Astrocyte (in vitro differentiated cells and primary cell): ENCODE measurements around the gene ROBO2. TPM values are rescaled to one million over a fixed set of nuclear protein-coding genes. Genes with fewer than 3 reads are reported as not detected.

Source experiments
- DNase-seq: peaks from one replicate; pipeline ENCODE4 v3.0.0-alpha.2; 2010; ENCODE audit warnings: low read depth
- FAIRE-seq: peaks from 2 replicates; lab custom pipeline; 2011; peaks lifted over from hg19 to GRCh38; lab: Jason Lieb, UNC
- H2AFZ ChIP-seq: 2 replicates; pipeline ENCODE4 v1.6.0; 2012; ENCODE audit warnings: low read depth, low read length, inconsistent platforms
- H3K27ac ChIP-seq: 2 replicates; pipeline ENCODE4 v1.5.1; 2011; ENCODE audit warnings: low read depth, low read length, inconsistent platforms
- H3K27me3 ChIP-seq: 2 replicates; pipeline ENCODE4 v1.6.0; 2011; ENCODE audit warnings: low read length, inconsistent platforms; ENCODE audit not compliant: insufficient read depth
- H3K36me3 ChIP-seq: 2 replicates; pipeline ENCODE4 v1.5.1; 2011; ENCODE audit warnings: low read length, inconsistent platforms; ENCODE audit not compliant: insufficient read depth
- H3K4me1 ChIP-seq: 2 replicates; pipeline ENCODE4 v1.5.1; 2011; ENCODE audit warnings: low read length, inconsistent platforms; ENCODE audit not compliant: insufficient read depth
- H3K4me2 ChIP-seq: 2 replicates; pipeline ENCODE4 v1.6.0; 2012; ENCODE audit warnings: low read length, inconsistent platforms
- H3K4me3 ChIP-seq: 2 replicates; pipeline ENCODE4 v1.5.1; 2011; ENCODE audit warnings: low read depth, mild to moderate bottlenecking, low read length, inconsistent platforms; ENCODE audit not compliant: insufficient read depth
- H3K79me2 ChIP-seq: 2 replicates; pipeline ENCODE4 v1.6.0; 2012; ENCODE audit warnings: mild to moderate bottlenecking, low read length, inconsistent platforms; ENCODE audit not compliant: insufficient read depth
- H3K9ac ChIP-seq: 2 replicates; pipeline ENCODE4 v1.6.0; 2012; ENCODE audit warnings: mild to moderate bottlenecking, low read length, inconsistent platforms
- H3K9me3 ChIP-seq: 2 replicates; pipeline ENCODE4 v1.5.1; 2012; ENCODE audit warnings: low read depth, mild to moderate bottlenecking, low read length, inconsistent platforms; ENCODE audit not compliant: insufficient read depth
- H4K20me1 ChIP-seq: 2 replicates; pipeline ENCODE4 v1.6.0; 2012; ENCODE audit warnings: low read length, inconsistent platforms; ENCODE audit not compliant: insufficient read depth
- H3K27ac Mint-ChIP-seq: one replicate; pipeline ENCODE4 v1.8.0; 2021; ENCODE audit warnings: mild to moderate bottlenecking, mixed read lengths; ENCODE audit not compliant: unreplicated experiment
- H3K27me3 Mint-ChIP-seq: one replicate; pipeline ENCODE4 v1.8.0; 2021; ENCODE audit warnings: low read depth, mixed read lengths; ENCODE audit not compliant: unreplicated experiment
- H3K36me3 Mint-ChIP-seq: one replicate; pipeline ENCODE4 v1.8.0; 2021; ENCODE audit warnings: low read depth, mixed read lengths; ENCODE audit not compliant: unreplicated experiment
- H3K4me1 Mint-ChIP-seq: one replicate; pipeline ENCODE4 v1.8.0; 2021; ENCODE audit warnings: low read depth, mixed read lengths; ENCODE audit not compliant: unreplicated experiment
- H3K4me3 Mint-ChIP-seq: one replicate; pipeline ENCODE4 v1.8.0; 2021; ENCODE audit warnings: mild to moderate bottlenecking, moderate library complexity, mixed read lengths; ENCODE audit not compliant: unreplicated experiment
- H3K9me3 Mint-ChIP-seq: one replicate; pipeline ENCODE4 v1.8.0; 2021; ENCODE audit warnings: mild to moderate bottlenecking, mixed read lengths; ENCODE audit not compliant: unreplicated experiment
- EZH2 ChIP-seq: IDR thresholded peaks from 2 replicates; pipeline ENCODE4 v1.6.1; 2012; ENCODE audit warnings: mild to moderate bottlenecking, low read length, inconsistent platforms; ENCODE audit not compliant: insufficient read depth
- total RNA-seq: library from RNA; stranded (reverse); gene quantifications from 2 replicates; pipeline ENCODE4 v1.2.1, GENCODE V29; 2021
- TF ChIP-seq, protein P1 (sequence below): IDR thresholded peaks from 2 replicates; pipeline ENCODE4 v1.5.1; 2011; ENCODE audit warnings: low read depth, mild to moderate bottlenecking, inconsistent platforms, low read length, moderate library complexity; ENCODE audit not compliant: insufficient read depth

Gene ROBO2
- total RNA-seq, 1 donor from 2014 or later, result 1.4 TPM

DNA sequence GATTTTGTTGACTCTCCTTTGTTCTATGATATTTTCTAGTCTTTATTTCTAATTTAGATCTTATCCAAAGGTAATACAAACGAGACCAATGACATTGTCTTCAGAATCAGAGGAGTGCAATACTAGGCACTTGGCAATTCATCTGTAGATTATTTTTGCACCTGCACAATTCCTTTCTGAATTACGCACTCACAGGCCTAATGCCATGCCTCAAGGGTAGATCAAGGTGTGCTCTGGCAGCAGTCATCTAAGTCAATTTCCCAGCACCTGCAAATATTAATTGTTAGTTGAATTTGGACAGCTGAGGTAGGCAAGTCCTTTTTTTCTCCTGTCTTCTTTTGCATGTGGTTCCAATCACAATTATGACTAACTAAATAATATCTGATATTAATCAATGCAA lies 653.2 kb downstream of the ROBO2 start:
- Mint-ChIP-seq H3K27me3 (no peaks in the 10 kb centered on the region), H3K4me1 (no peaks in the 10 kb centered on the region), H3K36me3 (peaks cover 1% of the 10 kb centered on the region), H3K27ac (no peak overlapping the region), H3K4me3 (no peak overlapping the region), H3K9me3 (peaks cover 1% of the 10 kb centered on the region)
- no peak overlapping the region for H2AFZ ChIP-seq
- H3K79me2 ChIP-seq, result no peaks in the 10 kb centered on the region
- no peak overlapping the region for H3K4me3 ChIP-seq
- no peak for DNase-seq
- no peak overlapping the region for H3K4me2 ChIP-seq
- no peaks in the 10 kb centered on the region for H3K9me3 ChIP-seq
- FAIRE-seq, result no peak
- no peak for TF ChIP-seq EZH2
- TF ChIP-seq, protein P1, sequence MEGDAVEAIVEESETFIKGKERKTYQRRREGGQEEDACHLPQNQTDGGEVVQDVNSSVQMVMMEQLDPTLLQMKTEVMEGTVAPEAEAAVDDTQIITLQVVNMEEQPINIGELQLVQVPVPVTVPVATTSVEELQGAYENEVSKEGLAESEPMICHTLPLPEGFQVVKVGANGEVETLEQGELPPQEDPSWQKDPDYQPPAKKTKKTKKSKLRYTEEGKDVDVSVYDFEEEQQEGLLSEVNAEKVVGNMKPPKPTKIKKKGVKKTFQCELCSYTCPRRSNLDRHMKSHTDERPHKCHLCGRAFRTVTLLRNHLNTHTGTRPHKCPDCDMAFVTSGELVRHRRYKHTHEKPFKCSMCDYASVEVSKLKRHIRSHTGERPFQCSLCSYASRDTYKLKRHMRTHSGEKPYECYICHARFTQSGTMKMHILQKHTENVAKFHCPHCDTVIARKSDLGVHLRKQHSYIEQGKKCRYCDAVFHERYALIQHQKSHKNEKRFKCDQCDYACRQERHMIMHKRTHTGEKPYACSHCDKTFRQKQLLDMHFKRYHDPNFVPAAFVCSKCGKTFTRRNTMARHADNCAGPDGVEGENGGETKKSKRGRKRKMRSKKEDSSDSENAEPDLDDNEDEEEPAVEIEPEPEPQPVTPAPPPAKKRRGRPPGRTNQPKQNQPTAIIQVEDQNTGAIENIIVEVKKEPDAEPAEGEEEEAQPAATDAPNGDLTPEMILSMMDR, result no peak
- H3K36me3 ChIP-seq, result no peaks in the 10 kb centered on the region
- no peaks in the 10 kb centered on the region for H4K20me1 ChIP-seq
- H3K9ac ChIP-seq, result no peak overlapping the region
- H3K27ac ChIP-seq, result no peak overlapping the region
- no peaks in the 10 kb centered on the region for H3K4me1 ChIP-seq
- no peaks in the 10 kb centered on the region for H3K27me3 ChIP-seq

DNA sequence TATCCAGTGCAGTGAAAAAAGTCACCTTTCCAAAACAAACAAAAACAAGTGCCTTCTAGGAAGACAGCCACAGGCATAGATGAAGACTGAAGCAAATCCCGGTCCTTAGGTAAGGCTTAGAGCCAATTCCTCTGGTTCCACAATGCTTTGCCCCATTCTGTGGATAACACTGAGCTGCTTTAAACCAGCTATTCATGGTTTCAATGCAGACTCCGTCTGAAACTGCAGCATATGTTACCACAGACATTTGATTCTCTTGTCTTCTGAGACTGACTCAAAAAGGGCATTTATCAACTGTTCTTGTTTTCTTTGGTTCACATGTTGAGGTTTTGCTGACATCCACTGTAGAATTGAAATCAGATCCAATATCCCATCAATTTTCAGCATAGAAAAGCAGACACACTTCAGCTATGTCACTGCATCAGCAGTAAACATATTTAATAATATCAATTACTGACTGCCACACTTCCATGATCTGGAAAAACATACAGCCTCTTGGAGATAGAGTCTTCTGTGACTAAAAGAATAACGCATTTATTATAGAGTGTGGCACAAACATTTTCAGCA lies 659.3 kb downstream of the ROBO2 start:
- no peaks in the 10 kb centered on the region for H3K27me3 Mint-ChIP-seq
- Histone ChIP-seq H4K20me1 (no peaks in the 10 kb centered on the region), H3K36me3 (no peaks in the 10 kb centered on the region), H3K4me3 (no peak overlapping the region), H2AFZ (no peak overlapping the region), H3K4me1 (no peaks in the 10 kb centered on the region), H3K27me3 (no peaks in the 10 kb centered on the region), H3K9ac (no peak overlapping the region), H3K79me2 (no peaks in the 10 kb centered on the region), H3K27ac (no peak overlapping the region), H3K4me2 (no peak overlapping the region), H3K9me3 (no peaks in the 10 kb centered on the region)
- TF ChIP-seq EZH2, result no peak
- TF ChIP-seq, protein P1, result no peak
- no peak overlapping the region for H3K27ac Mint-ChIP-seq
- no peaks in the 10 kb centered on the region for H3K4me1 Mint-ChIP-seq
- DNase-seq, result no peak
- H3K36me3 Mint-ChIP-seq, result no peaks in the 10 kb centered on the region
- no peak for FAIRE-seq
- peaks cover 1% of the 10 kb centered on the region for H3K9me3 Mint-ChIP-seq
- H3K4me3 Mint-ChIP-seq, result no peak overlapping the region
